Stimulated activated naive CD8-positive, alpha-beta T cell treated with anti-CD3 and anti-CD28 coated beads, Interleukin-15, Interleukin-2, amounts not matched to agents 100 ng/mL and 50 ng/mL, for 24 hours (primary cell): ENCODE results near the gene RNF145.

Experiments
- H3K27ac Mint-ChIP-seq: one replicate; pipeline ENCODE4 v1.8.0; 2021; ENCODE audit warnings: mild to moderate bottlenecking, mixed read lengths
- H3K27me3 Mint-ChIP-seq: one replicate; pipeline ENCODE4 v1.8.0; 2021; ENCODE audit warnings: mixed read lengths
- H3K36me3 Mint-ChIP-seq: one replicate; pipeline ENCODE4 v1.8.0; 2021; ENCODE audit warnings: low read depth, mixed read lengths
- H3K4me1 Mint-ChIP-seq: one replicate; pipeline ENCODE4 v1.8.0; 2021; ENCODE audit warnings: low read depth, mixed read lengths
- H3K4me3 Mint-ChIP-seq: one replicate; pipeline ENCODE4 v1.8.0; 2021; ENCODE audit warnings: mild to moderate bottlenecking, mixed read lengths
- H3K9me3 Mint-ChIP-seq: one replicate; pipeline ENCODE4 v1.8.0; 2021; ENCODE audit warnings: mixed read lengths

RNF145 gene

DNA sequence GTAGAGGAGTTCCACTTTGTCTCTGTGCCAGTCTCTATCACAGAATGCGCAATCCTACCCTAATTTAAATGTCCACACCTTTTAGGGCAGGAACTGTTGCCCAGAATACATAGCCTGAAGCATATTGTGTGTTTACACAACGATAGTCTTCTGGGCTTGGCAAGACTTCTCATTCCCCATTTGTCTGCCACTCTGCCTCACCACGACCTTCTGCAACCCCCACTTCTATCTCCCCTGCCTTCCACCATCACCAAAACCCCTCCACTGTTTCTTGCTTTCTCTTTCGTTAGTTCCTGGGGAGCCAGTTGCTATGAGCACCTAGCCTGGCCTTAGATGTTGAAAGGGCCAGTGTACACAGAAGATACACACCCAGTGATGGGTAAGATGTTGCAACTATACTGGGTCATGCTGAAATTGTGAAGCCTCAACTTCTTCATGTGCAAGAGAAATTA, 883 bp upstream of the RNF145 start:
- H3K9me3 Mint-ChIP-seq = no peaks in the 10 kb centered on the region
- H3K4me1 Mint-ChIP-seq = peaks cover 55% of the 10 kb centered on the region
- no peaks in the 10 kb centered on the region for H3K27me3 Mint-ChIP-seq
- peaks cover 33% of the 10 kb centered on the region for H3K36me3 Mint-ChIP-seq
- peak overlapping the region; percentile 97 for H3K27ac Mint-ChIP-seq
- peak overlapping the region; percentile 92 for H3K4me3 Mint-ChIP-seq

DNA sequence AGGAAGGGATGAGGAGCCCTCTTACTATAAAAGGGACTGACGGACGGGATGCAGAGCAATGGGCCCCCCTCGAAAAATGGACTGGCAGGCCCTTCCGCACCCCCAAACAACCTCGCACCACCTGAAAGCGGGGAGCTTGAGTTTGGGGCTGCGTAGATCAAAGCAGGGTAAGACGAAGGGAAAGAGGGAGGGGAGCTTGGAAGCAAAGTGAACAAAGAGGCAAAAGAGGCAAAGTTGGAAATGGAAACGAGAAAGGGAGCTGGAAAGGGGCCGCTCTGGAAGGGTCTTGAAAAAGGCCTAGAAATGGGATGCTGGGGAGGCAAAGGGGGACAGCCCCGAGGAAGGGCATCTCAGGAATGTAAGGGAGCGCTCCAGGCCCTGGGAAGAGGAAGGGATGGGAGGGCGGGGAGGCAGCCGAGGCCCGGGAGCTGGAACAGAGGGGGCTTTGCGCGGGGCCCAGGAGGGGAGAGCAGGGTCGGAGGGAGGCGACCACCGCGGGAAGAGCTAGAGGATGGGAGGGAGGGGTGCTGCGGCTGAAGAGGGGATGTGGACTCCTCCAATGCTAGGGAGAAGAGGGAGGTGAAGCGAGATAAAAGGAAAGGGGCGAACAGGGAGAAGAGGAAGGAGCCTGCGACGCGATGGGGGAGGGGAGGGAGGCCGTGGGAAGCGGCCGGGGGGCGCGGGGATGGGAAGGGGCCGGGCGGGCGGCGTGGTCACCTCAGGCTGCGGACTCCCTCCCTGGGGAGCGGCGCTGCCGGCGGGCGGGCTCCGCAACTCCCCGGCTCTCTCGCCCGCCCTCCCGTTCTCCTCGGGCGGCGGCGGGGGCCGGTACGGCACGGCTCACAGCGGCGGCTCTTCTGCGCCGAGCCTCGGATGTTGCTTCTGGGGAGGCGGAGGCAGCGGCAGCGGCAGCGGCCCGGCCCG, 577 bp downstream of the RNF145 start:
- no peaks in the 10 kb centered on the region for H3K9me3 Mint-ChIP-seq
- H3K4me1 Mint-ChIP-seq = peaks cover 70% of the 10 kb centered on the region

GRCh38 chr5:159207686-159208513, 1.5 kb downstream of the RNF145 start:
- Mint-ChIP-seq H3K27ac (peak overlapping the region; percentile 99), H3K4me3 (peak overlapping the region; percentile 98), H3K36me3 (peaks cover 48% of the 10 kb centered on the region), H3K27me3 (no peaks in the 10 kb centered on the region), H3K4me1 (peaks cover 77% of the 10 kb centered on the region), H3K9me3 (no peaks in the 10 kb centered on the region)

More for the DNA sequence above, 577 bp downstream of the RNF145 start:
- peak overlapping the region; percentile 99 for H3K27ac Mint-ChIP-seq
- peak overlapping the region; percentile 98 for H3K4me3 Mint-ChIP-seq
- no peaks in the 10 kb centered on the region for H3K27me3 Mint-ChIP-seq
- H3K36me3 Mint-ChIP-seq = peaks cover 40% of the 10 kb centered on the region

GRCh38 chr5:159207222-159207685, 2.1 kb downstream of the RNF145 start:
- H3K27ac Mint-ChIP-seq = peak overlapping the region; percentile 99
- peaks cover 53% of the 10 kb centered on the region for H3K36me3 Mint-ChIP-seq
- H3K27me3 Mint-ChIP-seq = no peaks in the 10 kb centered on the region
- H3K4me3 Mint-ChIP-seq = peak overlapping the region; percentile 98
- H3K4me1 Mint-ChIP-seq = peaks cover 78% of the 10 kb centered on the region
- no peaks in the 10 kb centered on the region for H3K9me3 Mint-ChIP-seq

GRCh38 chr5:159206818-159207217, 2.5 kb downstream of the RNF145 start:
- Mint-ChIP-seq H3K27ac (peak overlapping the region; percentile 99), H3K4me1 (peaks cover 76% of the 10 kb centered on the region), H3K9me3 (no peaks in the 10 kb centered on the region), H3K36me3 (peaks cover 54% of the 10 kb centered on the region), H3K4me3 (peak overlapping the region; percentile 98), H3K27me3 (no peaks in the 10 kb centered on the region)

DNA sequence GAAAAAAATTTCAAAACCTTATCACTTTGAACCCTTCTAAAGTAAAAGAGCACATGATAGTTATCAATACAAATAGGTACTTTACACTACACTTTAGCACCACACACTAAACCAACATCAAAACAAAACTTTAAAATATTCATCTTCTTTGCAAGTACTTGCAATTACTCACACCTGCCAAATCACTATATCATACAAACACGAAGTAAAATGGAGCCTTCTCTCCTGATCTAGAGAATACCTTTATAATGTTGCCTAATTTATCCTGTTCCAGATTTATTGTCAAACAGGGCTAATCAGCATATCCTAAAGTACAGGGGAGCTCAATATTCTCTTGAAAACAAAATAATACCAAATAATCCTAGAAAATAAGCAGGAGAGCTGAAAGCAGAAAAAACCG, 3.0 kb downstream of the RNF145 start:
- Mint-ChIP-seq H3K9me3 (no peaks in the 10 kb centered on the region), H3K4me1 (peaks cover 75% of the 10 kb centered on the region), H3K36me3 (peaks cover 57% of the 10 kb centered on the region), H3K27ac (peak overlapping the region; percentile 99), H3K4me3 (peak overlapping the region; percentile 98), H3K27me3 (no peaks in the 10 kb centered on the region)

DNA sequence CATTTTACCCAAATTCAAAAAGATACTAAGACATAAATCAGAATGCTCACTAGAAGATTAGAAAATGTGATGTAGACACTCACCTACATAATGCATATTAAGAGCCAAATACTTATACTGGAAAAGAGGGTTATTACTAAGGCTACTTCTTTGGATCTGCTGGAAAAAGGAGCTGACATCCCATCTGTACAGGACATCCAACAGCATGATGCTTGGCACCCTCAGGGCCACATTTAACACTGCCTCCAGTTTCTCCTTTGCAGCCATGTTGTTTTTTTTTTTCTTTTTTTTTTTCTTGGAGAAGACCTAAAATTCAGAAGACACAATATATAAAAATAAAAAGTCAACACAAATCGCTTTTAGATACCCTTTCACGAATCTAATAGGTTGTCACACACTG, 6.0 kb downstream of the RNF145 start:
- H3K27ac Mint-ChIP-seq = peak overlapping the region; percentile 72
- no peaks in the 10 kb centered on the region for H3K9me3 Mint-ChIP-seq
- H3K4me1 Mint-ChIP-seq = peaks cover 82% of the 10 kb centered on the region
- peak overlapping the region; percentile 18 for H3K4me3 Mint-ChIP-seq
- peaks cover 74% of the 10 kb centered on the region for H3K36me3 Mint-ChIP-seq
- no peaks in the 10 kb centered on the region for H3K27me3 Mint-ChIP-seq

GRCh38 chr5:159202151-159202550, 7.2 kb downstream of the RNF145 start:
- Mint-ChIP-seq H3K36me3 (peaks cover 72% of the 10 kb centered on the region), H3K27ac (peak overlapping the region; percentile 26), H3K9me3 (no peaks in the 10 kb centered on the region), H3K4me3 (peak overlapping the region; percentile 7), H3K4me1 (peaks cover 91% of the 10 kb centered on the region), H3K27me3 (no peaks in the 10 kb centered on the region)

DNA sequence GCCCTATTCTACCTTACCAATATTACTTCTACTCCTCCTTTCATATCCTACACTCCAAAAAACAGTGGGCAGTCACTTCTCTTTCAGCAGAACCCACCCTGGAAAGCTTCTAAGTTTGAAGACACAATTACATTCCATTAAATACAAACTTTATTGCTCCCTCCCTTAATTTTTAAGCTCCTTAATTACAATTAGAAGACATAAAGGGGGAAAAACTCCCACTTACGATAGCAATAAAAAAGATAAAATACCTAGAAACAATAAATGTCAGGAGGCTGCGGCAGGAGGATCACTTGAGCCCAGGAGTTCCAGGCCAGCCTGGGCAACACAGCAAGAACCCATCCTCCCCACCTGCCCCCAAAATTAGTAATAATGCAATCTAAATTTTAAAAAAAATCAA, 9.6 kb downstream of the RNF145 start:
- H3K4me3 Mint-ChIP-seq = no peak overlapping the region
- peaks cover 73% of the 10 kb centered on the region for H3K36me3 Mint-ChIP-seq
- H3K9me3 Mint-ChIP-seq = no peaks in the 10 kb centered on the region
- H3K27ac Mint-ChIP-seq = peak overlapping the region; percentile 12
- H3K27me3 Mint-ChIP-seq = no peaks in the 10 kb centered on the region
- H3K4me1 Mint-ChIP-seq = peaks cover 77% of the 10 kb centered on the region

- Mint-ChIP-seq H3K4me3 (no peak overlapping the region), H3K36me3 (peaks cover 77% of the 10 kb centered on the region), H3K9me3 (no peaks in the 10 kb centered on the region), H3K27ac (peak overlapping the region; percentile 57), H3K4me1 (peaks cover 71% of the 10 kb centered on the region), H3K27me3 (no peaks in the 10 kb centered on the region)
Observed at GRCh38 chr5:159199225-159199624, 10.1 kb downstream of the RNF145 start.

DNA sequence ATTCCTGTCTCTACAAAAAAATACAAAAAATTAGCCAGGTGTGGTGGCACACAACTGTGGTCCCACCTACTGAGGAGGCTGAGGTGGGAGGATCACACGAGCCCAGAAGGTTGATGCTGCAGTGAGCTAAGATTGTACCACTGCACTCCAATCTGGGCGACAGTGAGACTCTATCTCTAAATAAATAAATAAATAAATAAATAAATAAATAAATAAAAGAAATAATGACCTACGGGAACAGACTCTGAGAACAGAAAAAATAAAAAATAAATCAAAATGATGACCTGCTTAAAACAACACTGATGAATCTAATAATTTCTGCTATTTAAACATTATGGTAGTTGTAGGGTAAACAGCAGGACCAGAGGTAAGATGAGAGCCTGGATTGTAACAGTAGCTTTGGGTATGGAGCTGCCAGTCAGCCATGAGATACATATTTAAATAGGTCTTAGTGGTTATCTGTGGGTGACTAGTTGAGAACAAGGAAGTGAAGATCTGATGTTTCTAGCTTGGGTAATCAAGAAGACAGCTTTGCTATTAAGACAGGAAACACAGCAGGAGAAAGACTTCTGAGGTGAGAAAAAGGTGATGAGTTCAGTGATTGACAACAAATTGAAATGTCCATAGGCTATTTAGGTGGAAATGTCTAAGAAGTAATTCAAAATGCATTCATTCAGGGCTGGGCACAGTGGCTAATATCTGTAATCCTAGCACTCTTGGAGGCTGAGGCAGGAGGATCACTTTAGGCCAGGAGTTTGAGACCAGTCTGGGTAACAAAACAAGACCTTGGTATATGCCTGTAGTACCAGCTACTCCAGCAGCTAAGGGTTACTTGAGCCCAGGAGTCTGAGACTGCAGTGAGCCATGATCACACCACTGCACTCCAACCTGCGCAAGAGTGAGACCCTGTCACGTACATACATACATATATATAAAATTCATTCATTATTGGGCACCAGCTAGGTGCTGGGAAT, 11.0 kb downstream of the RNF145 start:
- Mint-ChIP-seq H3K4me3 (peak overlapping the region; percentile 3), H3K36me3 (peaks cover 80% of the 10 kb centered on the region), H3K27ac (peak overlapping the region; percentile 52), H3K27me3 (no peaks in the 10 kb centered on the region), H3K4me1 (peaks cover 69% of the 10 kb centered on the region), H3K9me3 (no peaks in the 10 kb centered on the region)

- H3K36me3 Mint-ChIP-seq = peaks cover 83% of the 10 kb centered on the region
- H3K27me3 Mint-ChIP-seq = no peaks in the 10 kb centered on the region
- peaks cover 71% of the 10 kb centered on the region for H3K4me1 Mint-ChIP-seq
- no peak overlapping the region for H3K4me3 Mint-ChIP-seq
- H3K27ac Mint-ChIP-seq = no peak overlapping the region
- no peaks in the 10 kb centered on the region for H3K9me3 Mint-ChIP-seq
Observed at GRCh38 chr5:159195775-159196174, 13.6 kb downstream of the RNF145 start.

- no peaks in the 10 kb centered on the region for H3K27me3 Mint-ChIP-seq
- H3K36me3 Mint-ChIP-seq = peaks cover 77% of the 10 kb centered on the region
- H3K9me3 Mint-ChIP-seq = no peaks in the 10 kb centered on the region
- peaks cover 64% of the 10 kb centered on the region for H3K4me1 Mint-ChIP-seq
- H3K4me3 Mint-ChIP-seq = no peak overlapping the region
- no peak overlapping the region for H3K27ac Mint-ChIP-seq
Observed at GRCh38 chr5:159190170-159190569, 19.2 kb downstream of the RNF145 start.

GRCh38 chr5:159189310-159189709, 20.0 kb downstream of the RNF145 start:
- H3K4me1 Mint-ChIP-seq = peaks cover 73% of the 10 kb centered on the region
- H3K9me3 Mint-ChIP-seq = no peaks in the 10 kb centered on the region
- no peaks in the 10 kb centered on the region for H3K27me3 Mint-ChIP-seq
- H3K36me3 Mint-ChIP-seq = peaks cover 76% of the 10 kb centered on the region
- H3K4me3 Mint-ChIP-seq = no peak overlapping the region
- no peak overlapping the region for H3K27ac Mint-ChIP-seq
